ENCODE results near the gene ATAD5.
"Not testable (repeated sequence)": the region's sequence is repeated elsewhere in the genome, so short reads cannot be mapped to it uniquely, and the experiment has no call there.

Gene ATAD5

GRCh38 chr17:30931582-30931981, 99.8 kb downstream of the ATAD5 start:
- H3K4me3 ChIP-seq (ENCODE audit: low read depth, low read length); DNase-seq (ENCODE audit: low read depth): not testable (repeated sequence)

DNA sequence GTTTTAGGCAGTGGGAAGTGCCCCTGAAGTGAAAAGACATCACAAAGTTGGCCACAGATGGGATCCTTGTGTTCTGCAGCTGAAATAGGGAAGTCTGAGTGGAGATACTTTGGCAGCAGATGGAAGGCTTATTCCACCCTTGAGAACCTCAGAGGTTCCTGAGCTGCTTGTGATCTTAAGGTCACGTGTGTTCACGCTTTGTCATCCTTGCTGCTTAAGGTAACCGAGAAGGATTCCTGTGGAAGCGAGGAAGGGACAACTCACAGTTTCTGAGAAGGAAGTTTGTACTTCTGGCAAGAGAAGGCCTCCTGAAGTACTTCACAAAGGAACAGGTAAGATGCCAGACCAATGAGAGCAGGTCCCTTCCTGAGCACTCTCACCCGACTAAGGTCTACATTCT, 102.2 kb downstream of the ATAD5 start:
- no peak overlapping the region for H3K4me3 ChIP-seq (ENCODE audit: low read depth, low read length)
- no peak for DNase-seq (ENCODE audit: low read depth)

- no peak overlapping the region for H3K4me3 ChIP-seq (ENCODE audit: low read depth, low read length)
- DNase-seq (ENCODE audit: low read depth) = no peak
Measured at GRCh38 chr17:30939051-30939689, 107.4 kb downstream of the ATAD5 start.

- no peak for DNase-seq (ENCODE audit: low read depth)
- H3K4me3 ChIP-seq (ENCODE audit: low read depth, low read length) = no peak overlapping the region
Measured at GRCh38 chr17:30942308-30943079, 110.7 kb downstream of the ATAD5 start.
